ENCODE measurements around the gene SKIDA1.

SKIDA1 gene

GRCh38 chr10:21482821-21483220 lies 42.7 kb downstream of the SKIDA1 start:
- no peak for DNase-seq (ENCODE audit: low read depth)

GRCh38 chr10:21481407-21481806 lies 44.1 kb downstream of the SKIDA1 start:
- DNase-seq (ENCODE audit: low read depth), result no peak

- no peak for DNase-seq (ENCODE audit: low read depth)
Observed at GRCh38 chr10:21479570-21480315, 45.7 kb downstream of the SKIDA1 start.

GRCh38 chr10:21475393-21475792 lies 50.1 kb downstream of the SKIDA1 start:
- DNase-seq (ENCODE audit: low read depth), result no peak

GRCh38 chr10:21473541-21473940 lies 51.9 kb downstream of the SKIDA1 start:
- DNase-seq (ENCODE audit: low read depth), result no peak

GRCh38 chr10:21473135-21473534 lies 52.3 kb downstream of the SKIDA1 start:
- no peak for DNase-seq (ENCODE audit: low read depth)

- no peak for DNase-seq (ENCODE audit: low read depth)
Observed at GRCh38 chr10:21468086-21468485, 57.4 kb downstream of the SKIDA1 start.

- no peak for DNase-seq (ENCODE audit: low read depth)
Observed at GRCh38 chr10:21467633-21468032, 57.8 kb downstream of the SKIDA1 start.

- no peak for DNase-seq (ENCODE audit: low read depth)
Observed at GRCh38 chr10:21464134-21464533, 61.3 kb downstream of the SKIDA1 start.

All from activated T-helper 1 cell treated with Interleukin-2 at 50 U/mL for 16 hours (primary cell).